ENCODE results near the gene KAT7.

DNA sequence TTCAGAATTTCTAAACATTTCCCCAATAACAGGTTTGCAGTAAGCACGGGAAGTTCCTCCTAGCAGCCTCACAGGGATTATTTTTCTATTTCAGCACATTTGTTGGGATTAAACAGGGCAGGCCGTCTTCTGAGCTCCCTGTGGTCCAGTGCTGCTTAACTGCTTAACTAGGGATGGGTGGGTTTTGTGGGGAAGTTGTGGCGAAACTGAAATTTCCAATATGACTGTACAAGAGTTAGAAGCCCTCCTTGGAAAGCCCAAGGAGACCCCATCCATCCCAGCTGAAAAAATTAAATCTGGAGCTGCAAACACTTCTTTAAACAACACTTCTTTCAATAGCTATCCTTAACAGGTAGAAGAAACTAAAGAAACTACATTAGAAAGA lies 46.8 kb upstream of the KAT7 start:
- TF ChIP-seq POLR2A (IDR thresholded peaks at IDR 0.05), result no peak
- no peak for TF ChIP-seq CTCF (IDR thresholded peaks at IDR 0.05 in 4 of 5, conservative IDR thresholded peaks at IDR 0.05 in 1 of 5)

Data from gastrocnemius medialis (tissue), 4 donors.